OCI-LY7 (cell line): ENCODE results near the gene STK11IP.

ENCODE experiments used
- EZH2phosphoT487 ChIP-seq: fragments of 200-600 bp; sonication (generic); IDR thresholded peaks from 2 replicates; pipeline ENCODE4 v1.6.1; 2018; ENCODE audit warnings: low read depth, borderline replicate concordance, mild to moderate bottlenecking, mixed run types, antibody characterized with exemption, low read length, moderate library complexity, mixed read lengths
- TF ChIP-seq, protein P1 (sequence below): fragments of 200-600 bp; sonication (generic); conservative IDR thresholded peaks from 2 replicates; pipeline ENCODE4 v1.5.1; 2014; ENCODE audit warnings: mild to moderate bottlenecking, antibody characterized with exemption, low read length, moderate library complexity, mixed read lengths

DNA sequence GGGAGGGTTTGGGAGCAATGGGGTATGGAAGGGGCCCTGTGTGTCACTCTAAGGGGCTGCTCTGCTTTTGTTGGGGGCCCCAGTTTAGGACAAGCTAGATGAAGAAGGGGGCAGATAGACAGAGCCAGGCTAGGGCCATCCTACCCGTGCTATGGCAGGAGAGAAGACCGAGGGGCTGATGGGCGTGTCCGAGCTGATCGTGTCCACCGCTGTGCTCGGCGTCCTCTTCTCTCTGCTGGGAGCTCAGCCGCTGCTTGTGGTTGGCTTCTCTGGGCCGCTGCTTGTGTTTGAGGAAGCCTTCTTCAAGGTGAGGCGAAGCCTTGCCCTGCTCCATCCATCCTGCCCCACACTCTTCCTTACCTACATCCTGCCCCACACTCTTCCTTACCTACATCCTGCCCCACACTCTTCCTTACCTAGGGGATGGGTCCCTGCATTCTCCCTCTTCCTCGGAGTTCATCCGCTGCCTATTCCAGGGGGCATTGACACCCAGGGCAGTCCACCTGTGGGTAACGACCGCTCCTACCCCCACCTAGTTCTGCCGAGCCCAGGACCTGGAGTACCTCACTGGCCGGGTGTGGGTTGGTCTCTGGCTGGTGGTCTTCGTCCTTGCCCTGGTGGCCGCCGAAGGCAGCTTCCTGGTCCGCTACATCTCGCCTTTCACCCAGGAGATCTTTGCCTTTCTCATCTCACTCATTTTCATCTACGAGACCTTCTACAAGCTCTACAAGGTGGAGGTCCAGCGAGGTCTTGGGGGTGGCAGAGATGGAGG is 38.7 kb downstream of the STK11IP start:
- TF ChIP-seq, protein P1, sequence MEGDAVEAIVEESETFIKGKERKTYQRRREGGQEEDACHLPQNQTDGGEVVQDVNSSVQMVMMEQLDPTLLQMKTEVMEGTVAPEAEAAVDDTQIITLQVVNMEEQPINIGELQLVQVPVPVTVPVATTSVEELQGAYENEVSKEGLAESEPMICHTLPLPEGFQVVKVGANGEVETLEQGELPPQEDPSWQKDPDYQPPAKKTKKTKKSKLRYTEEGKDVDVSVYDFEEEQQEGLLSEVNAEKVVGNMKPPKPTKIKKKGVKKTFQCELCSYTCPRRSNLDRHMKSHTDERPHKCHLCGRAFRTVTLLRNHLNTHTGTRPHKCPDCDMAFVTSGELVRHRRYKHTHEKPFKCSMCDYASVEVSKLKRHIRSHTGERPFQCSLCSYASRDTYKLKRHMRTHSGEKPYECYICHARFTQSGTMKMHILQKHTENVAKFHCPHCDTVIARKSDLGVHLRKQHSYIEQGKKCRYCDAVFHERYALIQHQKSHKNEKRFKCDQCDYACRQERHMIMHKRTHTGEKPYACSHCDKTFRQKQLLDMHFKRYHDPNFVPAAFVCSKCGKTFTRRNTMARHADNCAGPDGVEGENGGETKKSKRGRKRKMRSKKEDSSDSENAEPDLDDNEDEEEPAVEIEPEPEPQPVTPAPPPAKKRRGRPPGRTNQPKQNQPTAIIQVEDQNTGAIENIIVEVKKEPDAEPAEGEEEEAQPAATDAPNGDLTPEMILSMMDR = no peak
- TF ChIP-seq EZH2phosphoT487 = no peak
